Tibial nerve (tissue), 4 donors: ENCODE data around the gene TBC1D22A. TPM values are rescaled to one million over a fixed set of nuclear protein-coding genes. Genes with fewer than 3 reads are reported as not detected.

Experiments
- DNase-seq, 2 donors: peaks; one replicate each; pipeline ENCODE4 v3.0.0-alpha.2; 2019; ENCODE audit warnings: low spot score in 2 of 2
- H3K27ac ChIP-seq, 4 donors: fragments of 200-600 bp; sonication (generic) in 3 of 4; one replicate each; pipeline ENCODE4 v1.5.1; 2017 to 2019; ENCODE audit warnings: mild to moderate bottlenecking in 1 of 4
- H3K27me3 ChIP-seq, 2 donors: fragments of 200-600 bp; sonication (generic) in 1 of 2; one replicate each; pipeline versions ENCODE4 v1.5.1 to v1.6.0; 2017 to 2019
- H3K36me3 ChIP-seq, 3 donors: fragments of 200-600 bp; sonication (generic); one replicate each; pipeline ENCODE4 v1.5.1; 2018 to 2019
- H3K4me1 ChIP-seq, 4 donors: fragments of 200-600 bp; sonication (generic) in 3 of 4; one replicate each; pipeline ENCODE4 v1.5.1; 2017 to 2019
- H3K4me3 ChIP-seq, 4 donors: fragments of 200-600 bp; sonication (generic) in 3 of 4; one replicate each; pipeline ENCODE4 v1.5.1; 2017 to 2019; ENCODE audit warnings: mild to moderate bottlenecking in 1 of 4, moderate library complexity in 1 of 4
- H3K9me3 ChIP-seq, 4 donors: fragments of 200-600 bp; sonication (generic) in 3 of 4; one replicate each; pipeline ENCODE4 v1.5.1; 2017 to 2019
- CTCF ChIP-seq, 5 experiments: fragments of 200-600 bp in 3 of 5; fragments of 450-650 bp in 2 of 5; sonication (generic) in 3 of 5; IDR thresholded peaks; one replicate each; pipeline ENCODE4 v1.5.1; 2016 to 2019; ENCODE audit warnings: antibody characterized with exemption in 5 of 5, mild to moderate bottlenecking in 3 of 5, moderate library complexity in 2 of 5
- EP300 ChIP-seq, 2 donors: sonication (generic); formaldehyde crosslinking; IDR thresholded peaks; one replicate each; pipeline ENCODE4 v1.6.1; 2017; ENCODE audit warnings: antibody characterized with exemption in 2 of 2, mild to moderate bottlenecking in 1 of 2
- POLR2A ChIP-seq, 2 donors: fragments of 450-650 bp; IDR thresholded peaks; one replicate each; pipeline ENCODE4 v1.6.1; 2017; ENCODE audit warnings: antibody characterized with exemption in 2 of 2, mild to moderate bottlenecking in 2 of 2, moderate library complexity in 2 of 2
- WGBS, 2 donors: methylation state at CpG; one replicate each; pipeline ENCODE4 v1.1.5; 2018; 5-methylcytosine and 5-hydroxymethylcytosine counted together
- total RNA-seq, 4 donors: library from RNA; depleted of rRNA; stranded (reverse); fragments of >200 nt; gene quantifications; one replicate each; pipeline ENCODE4 v1.1.0, GENCODE V29; 2016

The TBC1D22A gene
- total RNA-seq, 4 donors from 2014 or later, result 27.3 to 35.4 (median 29.3) TPM

GRCh38 chr22:47155912-47156311 lies 393.5 kb downstream of the TBC1D22A start:
- Histone ChIP-seq H3K36me3 (peaks cover 0 to 7% (median 0%) of the 10 kb centered on the region in 3 donors), H3K27ac (no peak overlapping the region), H3K4me1 (peaks cover 0 to 17% (median 0%) of the 10 kb centered on the region in 4 donors), H3K4me3 (no peak overlapping the region), H3K9me3 (peaks cover 0 to 8% (median 0%) of the 10 kb centered on the region in 4 donors), H3K27me3 (no peaks in the 10 kb centered on the region)
- 78 to 81% methylated on average over 8 of the region's 9 CpGs for WGBS, 2 donors
- no peak for TF ChIP-seq CTCF (IDR thresholded peaks at IDR 0.05)
- TF ChIP-seq POLR2A (IDR thresholded peaks at IDR 0.05), result no peak
- TF ChIP-seq EP300 (IDR thresholded peaks at IDR 0.05), result no peak
- no peak for DNase-seq

- Histone ChIP-seq H3K4me1 (peaks cover 0 to 17% (median 0%) of the 10 kb centered on the region in 4 donors), H3K9me3 (peaks cover 0 to 8% (median 0%) of the 10 kb centered on the region in 4 donors), H3K27me3 (no peaks in the 10 kb centered on the region), H3K27ac (no peak overlapping the region), H3K4me3 (no peak overlapping the region), H3K36me3 (peaks cover 0 to 7% (median 0%) of the 10 kb centered on the region in 3 donors)
- 91 to 94% methylated on average over 17 to 25 of the region's 25 CpGs for WGBS, 2 donors
- TF ChIP-seq POLR2A (IDR thresholded peaks at IDR 0.05) (no peak), EP300 (IDR thresholded peaks at IDR 0.05) (no peak), CTCF (IDR thresholded peaks at IDR 0.05) (no peak)
- no peak for DNase-seq
Measured at GRCh38 chr22:47156352-47157092, 394.1 kb downstream of the TBC1D22A start.

GRCh38 chr22:47157093-47157420 lies 394.6 kb downstream of the TBC1D22A start:
- TF ChIP-seq EP300 (IDR thresholded peaks at IDR 0.05) (no peak), CTCF (IDR thresholded peaks at IDR 0.05) (no peak), POLR2A (IDR thresholded peaks at IDR 0.05) (no peak)
- 83 to 90% methylated on average over 15 of the region's 15 CpGs for WGBS, 2 donors

GRCh38 chr22:47157486-47158270 lies 395.2 kb downstream of the TBC1D22A start:
- TF ChIP-seq POLR2A (IDR thresholded peaks at IDR 0.05) (no peak), CTCF (IDR thresholded peaks at IDR 0.05) (no peak), EP300 (IDR thresholded peaks at IDR 0.05) (no peak)
- peaks cover 0 to 7% (median 0%) of the 10 kb centered on the region in 3 donors for H3K36me3 ChIP-seq
- H3K27me3 ChIP-seq, result no peaks in the 10 kb centered on the region
- no peak overlapping the region for H3K4me3 ChIP-seq
- H3K27ac ChIP-seq, result no peak overlapping the region
- WGBS, 2 donors, result 91 to 92% methylated on average over 30 to 35 of the region's 37 CpGs
- no peak for DNase-seq
- peaks cover 0 to 17% (median 0%) of the 10 kb centered on the region in 4 donors for H3K4me1 ChIP-seq
- H3K9me3 ChIP-seq, result peaks cover 0 to 3% (median 0%) of the 10 kb centered on the region in 4 donors

More at GRCh38 chr22:47157093-47157420, 394.6 kb downstream of the TBC1D22A start:
- Histone ChIP-seq H3K4me1 (peaks cover 0 to 17% (median 0%) of the 10 kb centered on the region in 4 donors), H3K27ac (no peak overlapping the region), H3K27me3 (no peaks in the 10 kb centered on the region), H3K36me3 (peaks cover 0 to 7% (median 0%) of the 10 kb centered on the region in 3 donors), H3K4me3 (no peak overlapping the region), H3K9me3 (peaks cover 0 to 8% (median 0%) of the 10 kb centered on the region in 4 donors)
- no peak for DNase-seq

- WGBS, 2 donors, result 67 to 79% methylated on average over 11 of the region's 11 CpGs
Measured at GRCh38 chr22:47158457-47158856, 396.0 kb downstream of the TBC1D22A start.

More at GRCh38 chr22:47158457-47158856, 396.0 kb downstream of the TBC1D22A start:
- Histone ChIP-seq H3K27me3 (no peaks in the 10 kb centered on the region), H3K4me1 (peaks cover 0 to 15% (median 0%) of the 10 kb centered on the region in 4 donors), H3K36me3 (peaks cover 0 to 8% (median 0%) of the 10 kb centered on the region in 3 donors), H3K4me3 (no peak overlapping the region), H3K27ac (no peak overlapping the region), H3K9me3 (no peaks in the 10 kb centered on the region)
- no peak for DNase-seq
- TF ChIP-seq EP300 (IDR thresholded peaks at IDR 0.05), result no peak
- no peak for TF ChIP-seq CTCF (IDR thresholded peaks at IDR 0.05)
